HG02642 (cell line): ENCODE measurements around the gene ROPN1B.

Source experiments
- ATAC-seq: cut with Tn5 transposase; IDR thresholded peaks from one replicate; pipeline ENCODE4 v1.9.1; 2021; ENCODE audit warnings: mild to moderate bottlenecking; ENCODE audit not compliant: unreplicated experiment, poor library complexity

ROPN1B gene

DNA sequence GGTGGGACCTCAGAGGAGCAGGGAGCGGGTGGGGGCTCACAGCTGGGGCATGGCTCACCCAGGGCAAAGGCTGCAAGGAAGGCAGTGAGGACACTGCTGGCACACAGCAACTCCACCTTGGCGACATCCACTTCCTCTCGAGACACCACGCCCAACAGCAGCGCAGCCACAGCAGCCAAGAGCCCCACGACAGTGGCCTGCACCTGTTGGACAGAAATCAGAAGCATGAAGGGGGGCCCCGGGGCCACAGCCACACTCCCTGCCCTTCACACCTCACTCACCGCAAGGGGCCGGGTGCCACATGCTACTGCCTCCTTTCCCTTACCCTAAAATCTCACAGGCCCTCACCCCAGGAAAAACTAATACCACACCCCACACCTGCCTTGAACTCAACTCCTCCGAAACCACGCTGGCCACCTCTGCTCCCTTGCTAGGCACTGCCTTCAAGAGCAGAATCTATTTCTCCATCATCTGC, 57.3 kb downstream of the ROPN1B start:
- no peak for ATAC-seq

DNA sequence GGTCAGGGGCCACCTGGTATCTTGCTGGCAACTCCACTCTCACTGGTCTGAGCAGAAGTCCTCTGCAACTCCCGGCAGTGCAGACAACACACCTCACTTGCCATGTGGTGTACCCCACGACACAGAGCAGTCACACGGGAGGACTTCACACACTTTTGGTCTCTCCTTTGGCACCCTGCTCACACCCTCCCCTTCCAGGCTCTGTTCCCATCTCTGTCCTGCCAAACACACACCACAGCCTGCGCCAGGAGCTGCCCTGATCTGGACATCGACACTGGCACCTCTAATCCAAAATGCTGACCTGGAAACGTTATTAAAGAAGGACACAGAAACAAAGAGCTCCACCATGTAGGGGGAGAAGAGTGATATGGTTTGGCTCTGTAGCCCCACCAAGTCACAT, 57.8 kb downstream of the ROPN1B start:
- no peak for ATAC-seq

DNA sequence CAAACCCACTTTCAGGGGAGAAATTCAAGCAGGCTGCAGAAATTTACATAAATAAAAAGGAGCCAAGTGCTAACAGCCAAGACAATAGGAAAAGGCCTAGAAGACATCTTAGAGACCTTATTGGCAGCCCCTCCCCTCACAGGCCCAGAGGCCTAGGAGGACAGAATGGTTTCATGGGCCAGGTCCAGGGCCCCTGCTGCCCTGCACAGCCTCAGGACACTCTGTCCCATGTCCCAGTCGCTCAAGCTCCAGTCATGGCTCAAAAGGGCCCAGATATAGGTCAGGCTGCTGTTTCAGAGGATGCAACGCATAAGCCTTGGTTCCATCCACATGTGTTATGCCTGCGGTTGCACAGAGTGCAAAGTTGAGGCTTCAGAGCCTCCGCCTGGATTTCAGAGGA, 59.1 kb downstream of the ROPN1B start:
- ATAC-seq: no peak

GRCh38 chr3:126029241-126029640, 60.3 kb downstream of the ROPN1B start:
- ATAC-seq: no peak

DNA sequence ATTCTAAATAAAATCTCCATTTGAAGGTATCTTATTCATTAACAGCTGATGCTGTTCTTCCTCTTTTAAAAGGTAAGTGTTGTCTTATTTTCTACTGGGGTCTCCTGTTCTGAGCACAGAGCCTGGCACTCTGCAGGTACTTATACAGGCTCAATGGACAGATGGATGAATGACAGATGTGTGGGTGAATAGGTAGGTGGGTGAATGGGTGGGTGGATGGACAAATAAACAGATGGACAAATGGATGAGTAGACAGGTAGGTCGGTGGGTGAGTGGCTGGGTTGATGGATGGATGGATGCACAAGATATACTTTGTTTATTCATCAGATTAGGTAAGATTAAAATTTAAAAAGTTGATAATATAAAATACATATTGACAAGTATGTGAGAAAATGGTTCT, 61.5 kb downstream of the ROPN1B start:
- ATAC-seq: no peak

DNA sequence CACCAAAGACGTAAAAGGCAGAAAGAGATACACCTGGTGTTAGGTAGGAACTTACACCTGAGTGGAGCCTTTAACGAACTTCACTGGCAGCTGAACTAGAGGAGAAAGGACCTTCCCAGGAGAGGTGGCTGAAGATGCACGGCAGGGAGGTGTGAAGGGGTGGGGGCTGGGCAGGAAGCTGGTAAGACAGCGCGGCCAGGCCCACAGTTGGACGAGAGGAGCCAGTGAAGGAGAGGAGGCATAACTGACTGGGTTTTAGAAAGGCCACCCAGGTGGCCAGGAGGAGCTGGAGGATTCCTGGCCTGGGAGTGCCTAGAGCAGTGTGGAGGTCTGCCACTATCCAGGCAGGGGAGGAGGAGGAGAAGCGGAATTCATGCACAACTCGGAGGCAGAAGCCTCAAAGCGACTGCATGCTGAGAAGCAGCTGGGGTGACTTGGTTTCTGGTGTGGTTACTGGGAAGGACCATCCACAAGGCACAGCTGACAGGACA, 63.0 kb downstream of the ROPN1B start:
- no peak for ATAC-seq
